ENCODE measurements around the gene POU2F1.

- no peak for TF ChIP-seq EZH2phosphoT487 (IDR thresholded peaks at IDR 0.05; ENCODE audit: borderline replicate concordance)
- TF ChIP-seq CTCF (IDR thresholded peaks at IDR 0.05 in 2 of 3, conservative IDR thresholded peaks at IDR 0.05 in 1 of 3; ENCODE audit: borderline replicate concordance in 1 of 3, insufficient read depth in 1 of 3, low read depth in 2 of 3, low read length in 2 of 3) = no peak
- no peak for TF ChIP-seq POLR2AphosphoS5 (IDR thresholded peaks at IDR 0.05; ENCODE audit: low read depth, low read length)
- TF ChIP-seq SRF (IDR thresholded peaks at IDR 0.05; ENCODE audit: low read depth) = no peak
- no peak for TF ChIP-seq YY1 (IDR thresholded peaks at IDR 0.05; ENCODE audit: extremely low read depth, insufficient replicate concordance, low read depth, low read length)
- no peak for TF ChIP-seq SP1 (IDR thresholded peaks at IDR 0.05; ENCODE audit: low read depth)
- no peak for TF ChIP-seq EZH2 (IDR thresholded peaks at IDR 0.05)
Measured at GRCh38 chr1:167429612-167430011, 208.9 kb downstream of the POU2F1 start.

Data from HCT116 (cell line).